RKO (cell line): ENCODE measurements around the gene DDX23.
"Not testable (repeated sequence)": the region's sequence is repeated elsewhere in the genome, so short reads cannot be mapped to it uniquely, and the experiment has no call there.

Source experiments
- DNase-seq: peaks from one replicate; pipeline ENCODE4 v3.0.0-alpha.2; 2016; ENCODE audit warnings: low spot score

The DDX23 gene

DNA sequence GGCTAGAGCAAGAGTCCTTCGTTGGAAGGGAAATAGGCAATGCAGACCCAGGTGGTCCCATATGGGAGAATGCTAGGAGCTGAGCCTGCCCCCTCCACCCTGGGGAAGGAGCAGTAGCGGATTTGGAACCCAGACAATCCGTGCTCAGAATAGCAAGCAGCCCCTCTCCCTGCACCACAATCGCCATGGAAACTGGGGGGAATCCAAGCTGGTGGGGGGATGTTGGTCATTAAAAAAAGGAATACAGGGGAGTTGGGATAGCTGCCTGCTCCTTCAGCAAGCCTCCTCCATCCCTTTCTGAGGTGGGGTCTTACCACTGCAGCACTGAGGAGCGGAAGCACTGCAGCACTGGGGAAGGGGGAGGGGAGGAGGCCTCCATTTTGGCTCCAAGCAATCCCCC lies 10.8 kb upstream of the DDX23 start:
- DNase-seq: no peak

DNA sequence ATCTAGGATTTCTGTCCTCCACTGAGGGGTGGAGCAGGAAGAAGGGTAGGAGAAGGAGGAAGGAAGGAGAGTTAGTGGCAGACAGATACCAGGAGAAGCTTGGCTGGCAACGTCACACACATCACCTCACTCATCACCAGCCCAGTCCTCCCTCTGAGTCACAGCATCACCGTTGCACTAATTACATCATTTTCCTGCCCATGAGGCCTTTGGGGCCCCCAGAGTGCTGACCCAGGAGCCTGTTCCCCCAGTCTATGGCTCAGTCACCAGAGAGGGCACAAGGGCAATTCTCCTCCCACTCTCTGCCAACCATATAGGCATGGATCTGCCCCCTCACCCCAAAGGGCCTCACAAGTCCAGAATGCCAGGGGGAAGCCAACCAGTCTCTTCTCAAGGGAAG lies 9.1 kb upstream of the DDX23 start:
- peak; percentile 39 for DNase-seq

DNA sequence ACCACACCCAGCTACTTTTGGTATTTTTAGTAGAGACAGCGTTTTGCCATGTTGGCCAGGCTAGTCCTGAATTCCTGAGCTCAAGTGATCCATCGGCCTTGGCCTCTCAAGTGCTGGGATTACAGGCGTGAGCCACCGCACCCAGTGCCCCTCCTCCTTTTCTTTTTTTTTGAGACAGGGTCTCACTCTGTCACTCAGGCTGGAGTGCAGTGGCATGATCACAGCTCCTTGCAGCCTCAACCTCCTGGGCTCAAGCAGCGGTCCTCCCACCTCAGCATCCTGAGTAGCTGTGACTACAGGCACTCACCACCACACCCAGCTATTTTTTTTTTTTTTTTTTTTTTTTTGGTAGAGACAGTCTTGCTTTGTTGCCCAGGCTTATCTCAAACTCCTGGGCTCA lies 8.3 kb upstream of the DDX23 start:
- DNase-seq: not testable (repeated sequence)

DNA sequence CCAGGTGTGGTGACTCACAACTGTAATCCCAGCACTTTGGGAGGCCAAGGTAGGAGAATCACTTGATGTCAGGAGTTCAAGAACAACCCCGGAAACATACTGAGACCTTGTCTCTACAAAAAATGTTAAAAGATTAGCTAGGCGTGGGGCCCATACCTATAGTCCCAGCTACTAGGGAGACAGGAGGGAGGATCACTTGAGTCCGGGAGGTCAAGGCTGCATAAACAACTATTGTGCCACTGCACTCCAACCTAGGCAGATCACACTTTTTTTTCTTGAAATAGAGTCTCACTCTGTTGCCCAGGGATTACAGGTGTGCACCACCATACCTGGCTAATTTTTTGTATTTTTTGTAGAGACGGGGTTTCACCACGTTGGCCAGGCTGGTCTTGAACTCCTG lies 7.6 kb upstream of the DDX23 start:
- DNase-seq: no peak

DNA sequence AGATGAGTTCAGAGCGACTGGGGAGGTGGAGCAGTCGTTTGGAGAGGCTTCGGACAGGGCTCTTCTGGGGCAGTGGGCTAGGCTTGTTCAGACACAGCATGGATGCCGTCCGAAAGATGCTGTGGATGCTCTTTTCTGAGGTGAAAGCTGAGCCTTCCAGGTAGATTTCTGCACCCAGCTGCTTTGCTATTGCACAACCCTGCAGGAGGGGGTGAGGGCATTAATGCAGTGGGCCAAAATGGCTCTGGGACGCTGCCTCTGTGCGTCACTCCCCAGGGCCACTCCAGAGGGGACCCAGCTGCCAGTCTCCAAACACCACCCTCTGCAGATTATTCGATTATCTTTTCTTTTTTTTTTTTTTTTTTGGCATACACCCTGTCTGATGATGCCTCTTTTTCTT lies 6.1 kb upstream of the DDX23 start:
- no peak for DNase-seq

DNA sequence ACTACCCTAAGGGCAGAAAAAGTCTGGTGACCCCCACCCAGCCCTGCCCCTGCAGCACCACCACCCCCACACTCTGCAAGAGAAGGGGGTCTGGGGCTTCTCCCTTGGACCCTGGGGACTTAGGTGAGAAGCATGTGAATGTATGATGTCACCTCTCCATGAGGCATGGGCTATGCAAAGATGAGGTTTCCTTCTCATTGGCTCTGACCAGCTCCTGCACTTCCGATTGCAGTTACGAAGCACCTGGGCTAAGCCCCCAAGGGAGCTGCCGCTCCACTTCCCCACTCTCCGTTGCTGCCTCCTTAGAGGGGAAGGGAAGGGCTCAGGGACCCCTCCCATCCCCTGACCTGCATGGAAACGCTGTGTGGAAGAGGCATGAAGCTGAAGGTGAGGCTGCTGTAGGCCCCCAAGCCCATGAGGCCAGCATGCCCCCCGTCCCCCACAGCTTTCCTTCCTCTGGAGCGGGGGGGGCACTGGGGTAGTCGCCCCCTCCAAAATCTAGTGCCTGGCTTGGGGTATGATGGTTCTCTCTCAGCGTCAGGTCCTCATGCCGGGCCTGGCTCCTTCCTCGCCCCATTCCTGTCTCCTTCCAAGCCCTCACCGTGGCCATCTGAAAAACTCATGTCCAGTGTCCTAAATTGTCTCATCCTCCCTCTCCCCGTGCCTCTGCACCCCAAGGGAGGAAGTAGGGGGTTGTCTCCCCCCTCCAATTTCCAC lies 5.5 kb upstream of the DDX23 start:
- DNase-seq: no peak

DNA sequence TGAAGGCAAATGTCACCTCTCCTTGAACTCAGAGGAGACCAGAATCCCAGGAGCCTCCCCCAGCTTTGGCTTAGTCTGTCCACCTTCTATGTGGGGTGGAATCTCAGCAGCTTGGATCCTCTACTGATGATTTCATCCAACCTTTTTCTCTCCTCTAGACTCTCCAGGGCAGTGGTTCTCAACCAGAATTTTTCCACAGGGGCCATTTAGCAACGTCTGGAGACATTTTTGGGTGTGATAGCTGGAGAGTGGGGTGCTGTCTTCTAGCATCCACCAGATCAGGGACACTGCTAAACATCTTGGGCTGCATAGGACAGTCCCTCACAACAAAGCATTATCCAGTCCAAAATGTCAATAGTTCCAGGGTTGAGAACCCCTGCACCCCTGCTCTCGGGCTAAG lies 4.4 kb upstream of the DDX23 start:
- DNase-seq: no peak

DNA sequence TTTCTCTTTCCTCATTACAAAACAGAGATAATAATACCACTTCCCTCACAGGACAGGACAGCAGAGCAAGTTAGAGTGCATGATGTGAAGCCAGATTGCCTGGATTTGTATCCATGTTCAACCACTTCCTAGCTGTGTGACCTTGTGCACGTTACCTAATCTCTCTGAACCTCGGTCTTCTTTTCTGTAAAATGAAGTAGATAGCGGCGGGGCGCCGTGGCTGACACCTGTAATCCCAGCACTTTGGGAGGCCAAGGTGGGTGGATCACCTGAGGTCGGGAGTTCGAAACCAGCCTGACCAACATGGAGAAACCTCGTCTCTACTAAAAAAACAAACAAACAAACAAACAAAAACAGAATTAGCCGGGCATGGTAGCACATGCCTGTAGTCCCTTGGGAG lies 3.0 kb upstream of the DDX23 start:
- not testable (repeated sequence) for DNase-seq

DNA sequence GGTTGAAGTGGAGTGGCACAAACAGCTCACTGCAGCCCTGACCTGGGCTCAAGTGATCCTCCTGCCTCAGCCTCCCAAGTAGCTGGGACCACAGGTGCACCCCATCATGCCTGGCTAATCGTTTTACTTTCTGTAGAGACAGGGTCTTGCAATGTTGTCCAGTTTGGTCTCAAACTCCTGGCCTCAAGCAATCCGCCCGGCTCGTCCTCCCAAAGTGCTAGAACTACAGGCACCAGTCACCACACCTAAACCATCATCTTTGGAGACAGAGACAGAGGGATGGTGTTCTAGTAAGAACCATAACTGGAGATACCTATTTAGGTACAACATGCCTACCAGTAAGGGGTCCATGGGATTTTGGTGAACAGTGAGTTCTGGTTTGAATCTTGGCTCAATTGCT lies 2.5 kb upstream of the DDX23 start:
- DNase-seq: no peak

DNA sequence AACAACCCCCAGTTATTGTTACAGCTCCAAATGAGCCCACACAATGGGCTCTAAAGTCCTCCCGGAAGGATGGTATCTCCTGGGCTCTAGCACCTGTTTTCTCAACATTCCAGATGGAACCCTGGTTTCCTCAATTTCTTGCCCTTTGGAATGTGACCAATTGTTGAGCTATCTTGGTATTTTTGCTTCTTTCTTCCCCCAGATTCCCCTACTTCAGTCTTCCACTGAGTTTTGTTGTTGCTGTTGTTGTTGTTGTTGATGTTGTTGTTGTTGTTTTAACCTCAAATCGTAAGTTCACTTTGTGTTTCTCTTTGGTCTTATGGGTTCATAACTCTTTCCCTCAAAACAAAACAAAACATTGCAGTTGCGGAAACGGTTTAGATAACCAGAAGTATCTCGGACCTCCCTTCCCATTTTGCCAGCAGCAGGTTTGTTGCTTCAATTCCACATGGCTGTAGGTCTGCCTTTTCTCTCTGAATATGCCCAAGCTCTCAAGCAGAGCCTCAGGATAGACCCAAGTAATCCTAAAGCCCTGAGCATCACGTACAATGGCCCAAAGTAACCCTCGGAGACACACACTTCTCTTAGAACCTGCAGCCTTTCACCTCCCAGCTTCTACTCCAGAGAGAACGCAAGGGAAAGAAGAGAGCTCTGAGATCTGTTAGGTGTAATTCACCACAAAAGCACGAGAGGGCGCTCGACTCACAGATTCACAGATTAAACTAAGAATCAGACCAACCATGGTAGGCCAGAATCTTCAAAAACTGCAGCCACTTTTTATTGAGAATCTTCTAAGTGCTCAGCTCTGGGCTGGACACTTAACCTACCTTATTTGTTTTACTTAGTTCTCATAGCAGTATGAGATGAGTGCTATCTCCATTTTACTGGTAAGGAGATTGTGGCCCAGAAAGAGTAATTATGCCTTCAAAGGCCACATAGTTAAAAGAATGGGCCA lies 1.0 kb upstream of the DDX23 start:
- peak; percentile 90 for DNase-seq

DNA sequence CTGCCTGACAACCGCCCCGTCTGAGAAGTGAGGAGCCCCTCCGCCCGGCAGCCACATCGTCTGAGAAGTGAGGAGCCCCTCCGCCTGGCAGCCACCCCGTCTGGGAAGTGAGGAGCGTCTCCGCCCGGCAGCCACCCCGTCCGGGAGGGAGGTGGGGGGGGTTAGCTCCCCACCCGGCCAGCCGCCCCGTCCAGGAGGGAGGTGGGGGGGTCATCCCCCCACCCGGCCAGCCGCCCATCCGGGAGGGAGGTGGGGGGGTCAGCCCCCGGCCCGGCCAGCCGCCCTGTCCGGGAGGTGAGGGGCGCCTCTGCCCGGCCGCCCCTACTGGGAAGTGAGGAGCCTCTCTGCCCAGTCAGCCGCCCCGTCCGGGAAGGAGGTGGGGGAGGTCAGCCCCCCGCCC lies 9.9 kb downstream of the DDX23 start:
- DNase-seq: not testable (repeated sequence)

DNA sequence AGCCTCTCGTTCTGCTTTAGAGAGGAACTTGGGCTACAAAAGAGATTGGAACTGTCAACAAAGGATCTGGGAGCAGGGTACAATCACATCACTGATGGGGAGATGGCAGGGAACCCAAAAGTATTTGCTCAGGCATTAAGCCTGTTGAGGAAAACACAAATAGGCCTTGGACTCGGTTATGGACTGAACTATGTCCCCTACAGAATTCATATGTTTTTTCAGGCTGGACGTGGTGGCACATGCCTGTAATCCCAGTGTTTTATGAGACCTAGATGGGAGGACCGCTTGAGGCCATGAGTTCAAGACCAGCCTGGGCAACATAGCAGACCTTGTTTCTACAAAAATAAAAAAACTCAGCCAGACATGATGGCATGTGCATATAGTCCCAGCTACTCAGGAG lies 13.9 kb downstream of the DDX23 start:
- DNase-seq: no peak

DNA sequence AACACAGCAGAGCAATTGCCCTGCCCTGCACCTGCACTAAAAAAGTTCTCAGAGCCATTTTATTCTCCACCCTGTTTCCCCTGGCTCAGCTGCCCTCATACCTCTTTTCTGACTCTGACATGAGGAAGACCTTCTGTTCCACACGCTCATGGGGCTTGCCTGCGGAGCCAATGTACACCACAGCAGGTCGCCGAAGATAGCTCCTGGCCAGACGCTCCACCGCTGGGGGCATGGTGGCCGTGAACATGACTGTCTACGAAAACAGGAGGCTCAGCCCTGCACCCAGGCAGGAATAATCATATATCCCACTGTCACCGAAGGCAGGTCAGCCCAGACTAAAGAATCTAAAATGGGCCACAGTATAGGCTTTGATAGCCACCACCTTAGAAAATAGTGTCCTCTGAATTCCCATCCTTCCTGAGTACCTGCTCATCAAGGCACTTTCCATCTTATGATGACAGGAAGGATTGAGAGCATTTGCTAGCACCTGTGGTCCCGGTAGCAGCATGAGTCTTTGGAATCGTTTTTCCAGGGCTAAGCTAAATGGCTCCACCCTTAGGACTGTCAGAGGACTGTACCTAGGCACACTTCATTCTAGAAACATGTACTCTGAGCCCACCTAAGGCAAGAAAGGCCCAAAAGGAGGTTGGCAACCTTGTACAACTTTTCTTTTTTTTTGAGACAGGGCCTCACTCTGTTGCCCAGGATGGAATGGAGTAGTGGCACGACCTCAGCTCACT lies 19.5 kb downstream of the DDX23 start:
- no peak for DNase-seq

DNA sequence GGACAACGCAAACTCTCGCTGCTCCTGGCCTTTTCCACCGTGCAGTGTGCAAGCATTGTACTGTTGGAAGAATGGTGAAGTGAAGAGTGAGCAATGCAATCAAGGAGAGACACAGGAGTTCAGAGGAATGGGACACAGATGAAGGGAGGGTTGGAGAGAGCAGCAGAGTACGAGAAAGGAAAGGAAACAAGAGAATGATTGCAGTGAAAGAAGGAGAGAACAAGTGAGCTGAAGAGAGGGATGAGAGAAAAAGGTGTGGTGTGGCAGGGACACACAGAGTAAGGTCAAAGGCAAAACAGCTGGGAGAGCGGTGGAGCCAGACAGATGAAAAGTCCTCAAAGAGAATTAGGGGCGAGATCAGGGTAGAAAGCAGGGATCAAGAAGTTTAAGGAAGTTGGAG lies 20.7 kb downstream of the DDX23 start:
- no peak for DNase-seq

DNA sequence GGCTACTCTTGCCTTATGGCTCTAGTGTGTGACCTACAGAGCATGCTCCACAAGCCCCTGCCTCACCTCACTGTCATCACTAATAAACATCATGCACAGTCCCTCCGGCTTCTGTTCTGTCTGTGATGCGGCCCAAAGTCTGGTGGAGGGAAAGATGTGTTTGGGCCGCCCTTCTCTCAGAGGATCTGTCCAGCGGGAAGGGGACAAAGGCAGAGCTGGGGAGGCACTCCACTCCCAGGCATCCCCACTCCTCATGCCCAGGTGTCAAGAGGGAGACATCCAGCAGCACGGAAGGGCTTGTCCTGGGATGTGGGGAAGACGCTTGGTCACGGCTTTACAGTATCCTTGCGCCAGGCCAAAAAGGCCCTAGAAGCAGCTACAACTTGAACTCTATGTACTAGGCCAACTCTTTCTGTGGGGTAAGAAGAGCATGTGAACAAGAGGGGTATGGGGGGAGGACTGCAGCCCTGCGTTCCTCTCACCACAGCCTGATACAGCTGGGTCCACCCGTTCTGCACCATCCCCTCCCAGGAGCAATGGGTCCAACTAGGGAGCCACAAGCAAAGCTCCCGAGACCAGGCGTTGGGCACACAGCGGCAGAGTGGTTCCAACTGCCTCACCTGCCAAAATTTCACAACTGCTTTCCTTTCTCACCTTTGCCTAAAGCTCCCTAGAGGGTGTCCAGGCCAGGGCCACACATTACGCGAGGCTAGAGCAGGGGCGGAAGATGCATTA lies 23.0 kb downstream of the DDX23 start:
- no peak for DNase-seq

DNA sequence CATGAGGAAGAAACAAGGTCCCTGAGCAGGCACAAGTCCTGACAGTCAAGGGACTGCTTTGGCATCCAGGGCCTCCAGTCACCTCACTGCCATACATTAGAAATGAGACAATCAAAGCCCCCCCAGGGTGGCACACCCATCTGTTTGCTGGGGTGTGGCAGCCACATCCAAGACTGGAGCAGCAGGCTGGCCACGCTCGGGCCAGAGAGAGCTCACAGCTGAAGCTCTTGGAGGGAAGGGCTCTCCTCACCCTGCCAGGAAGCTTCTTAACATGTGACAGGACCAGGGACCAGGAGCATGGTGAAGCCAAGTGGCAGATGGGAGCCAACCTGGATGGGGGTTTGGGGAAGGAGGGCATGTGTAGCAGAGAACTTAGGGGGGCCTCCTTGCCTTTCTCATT lies 23.7 kb downstream of the DDX23 start:
- no peak for DNase-seq

DNA sequence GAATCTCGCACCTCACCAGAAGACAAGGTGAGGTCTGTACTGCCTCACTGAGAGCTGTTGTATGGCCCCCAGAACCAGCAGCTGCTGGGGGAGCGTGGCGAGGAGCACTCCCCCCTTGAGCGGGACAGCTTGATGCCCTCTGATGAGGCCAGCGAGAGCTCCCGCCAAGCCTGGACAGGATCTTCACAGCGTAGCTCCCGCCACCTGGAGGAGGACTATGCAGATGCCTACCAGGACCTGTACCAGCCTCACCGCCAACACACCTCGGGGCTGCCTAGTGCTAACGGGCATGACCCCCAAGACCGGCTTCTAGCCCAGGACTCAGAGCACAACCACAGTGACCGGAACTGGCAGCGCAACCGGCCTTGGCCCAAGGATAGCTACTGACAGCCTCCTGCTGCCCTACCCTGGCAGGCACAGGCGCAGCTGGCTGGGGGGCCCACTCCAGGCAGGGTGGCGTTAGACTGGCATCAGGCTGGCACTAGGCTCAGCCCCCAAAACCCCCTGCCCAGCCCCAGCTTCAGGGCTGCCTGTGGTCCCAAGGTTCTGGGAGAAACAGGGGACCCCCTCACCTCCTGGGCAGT lies 24.4 kb downstream of the DDX23 start:
- no peak for DNase-seq

DNA sequence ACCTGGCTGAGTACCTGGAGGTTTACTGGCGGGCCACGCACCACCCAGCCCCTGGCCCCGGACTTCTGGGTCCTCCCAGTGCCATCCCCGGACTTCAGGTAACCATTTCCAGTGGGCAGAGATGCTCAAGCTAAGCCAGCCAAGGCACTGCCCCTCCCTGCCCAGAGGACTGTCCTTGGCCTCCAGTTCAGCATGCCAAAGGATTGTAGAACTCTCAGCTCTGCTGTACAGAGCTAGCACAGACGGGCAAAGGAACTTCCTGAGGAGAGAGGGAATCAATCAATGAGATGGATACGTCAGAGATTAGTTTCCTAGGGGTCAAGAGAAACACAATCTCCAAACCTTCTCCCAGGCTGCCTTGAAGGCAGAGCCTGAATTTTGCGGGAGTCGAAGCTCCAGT lies 24.9 kb downstream of the DDX23 start:
- no peak for DNase-seq

DNA sequence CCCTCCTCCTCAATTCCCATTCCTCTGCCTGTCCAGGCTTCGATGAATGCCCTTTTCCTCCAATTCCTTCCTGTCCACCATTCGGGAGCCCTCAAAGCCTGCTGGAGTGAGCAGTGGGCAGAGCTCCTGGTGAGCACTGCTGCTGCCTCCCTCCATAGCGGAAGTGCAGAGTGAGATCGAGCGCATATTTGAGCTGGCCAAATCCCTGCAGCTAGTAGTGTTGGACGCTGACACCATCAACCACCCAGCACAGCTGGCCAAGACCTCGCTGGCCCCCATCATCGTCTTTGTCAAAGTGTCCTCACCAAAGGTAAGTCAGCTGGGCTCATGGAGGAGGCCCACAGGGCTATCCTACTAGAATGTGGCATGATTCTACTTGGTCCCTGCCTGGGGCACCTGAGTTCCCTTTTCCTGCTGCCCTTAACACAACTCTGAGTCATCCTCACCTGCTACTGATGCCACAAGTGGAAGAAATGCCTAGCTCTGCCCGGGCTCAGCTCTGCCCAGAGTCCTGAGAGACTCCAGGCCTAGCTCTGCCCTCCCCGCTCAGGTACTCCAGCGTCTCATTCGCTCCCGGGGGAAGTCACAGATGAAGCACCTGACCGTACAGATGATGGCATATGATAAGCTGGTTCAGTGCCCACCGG lies 25.6 kb downstream of the DDX23 start:
- DNase-seq: no peak

DNA sequence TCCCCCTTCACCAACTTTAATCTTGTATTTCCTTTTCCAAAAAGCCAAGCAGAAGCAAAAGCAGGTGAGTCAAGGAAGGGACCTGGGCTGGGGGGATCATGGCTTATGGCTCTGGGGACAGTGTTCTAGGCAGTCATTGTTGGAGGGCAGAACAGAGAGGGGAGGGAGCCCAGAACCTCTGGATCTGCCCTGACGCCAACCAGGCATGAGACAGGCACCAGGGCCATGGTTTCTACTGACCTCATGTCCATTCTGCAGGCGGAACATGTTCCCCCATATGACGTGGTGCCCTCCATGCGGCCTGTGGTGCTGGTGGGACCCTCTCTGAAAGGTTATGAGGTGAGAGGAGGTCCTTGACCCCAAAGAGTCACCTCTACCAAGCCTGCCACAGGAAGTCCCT lies 27.1 kb downstream of the DDX23 start:
- DNase-seq: no peak

DNA sequence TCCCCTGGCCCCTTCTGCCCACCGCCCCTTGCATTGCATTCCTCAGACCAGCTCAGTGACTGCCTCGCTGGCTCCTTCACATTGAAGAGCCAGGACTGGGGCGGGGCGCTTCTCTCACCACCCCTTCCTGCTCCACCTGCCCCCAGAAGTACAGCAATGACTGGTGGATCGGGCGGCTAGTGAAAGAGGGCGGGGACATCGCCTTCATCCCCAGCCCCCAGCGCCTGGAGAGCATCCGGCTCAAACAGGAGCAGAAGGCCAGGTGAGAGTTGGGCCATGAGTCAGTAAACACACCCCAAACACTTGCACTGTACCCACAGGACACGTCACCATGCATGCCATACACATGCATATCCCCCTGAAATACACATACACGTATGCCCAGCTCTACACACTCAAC lies 27.9 kb downstream of the DDX23 start:
- no peak for DNase-seq
